T-helper 2 cell treated with Interferon-gamma antibody and Interleukin-4, amounts not matched to agents 5 μg/mL and 100 μg/mL, for 36 hours (primary cell): Measurements from ENCODE around the gene ZNHIT2.

ENCODE experiments used
- DNase-seq: peaks from one replicate; pipeline ENCODE4 v3.0.0; 2021; ENCODE audit warnings: low spot score
- H3K27ac Mint-ChIP-seq: one replicate; pipeline ENCODE4 v1.8.0; 2021; ENCODE audit warnings: mild to moderate bottlenecking, mixed read lengths
- H3K27me3 Mint-ChIP-seq: one replicate; pipeline ENCODE4 v1.8.0; 2021; ENCODE audit warnings: low read depth, mixed read lengths
- H3K36me3 Mint-ChIP-seq: one replicate; pipeline ENCODE4 v1.8.0; 2021; ENCODE audit warnings: low read depth, mixed read lengths
- H3K4me1 Mint-ChIP-seq: one replicate; pipeline ENCODE4 v1.8.0; 2021; ENCODE audit warnings: low read depth, mixed read lengths
- H3K4me3 Mint-ChIP-seq: one replicate; pipeline ENCODE4 v1.8.0; 2022; ENCODE audit warnings: mild to moderate bottlenecking, moderate library complexity, mixed read lengths
- H3K9me3 Mint-ChIP-seq: one replicate; pipeline ENCODE4 v1.8.0; 2021; ENCODE audit warnings: mixed read lengths

The ZNHIT2 gene

DNA sequence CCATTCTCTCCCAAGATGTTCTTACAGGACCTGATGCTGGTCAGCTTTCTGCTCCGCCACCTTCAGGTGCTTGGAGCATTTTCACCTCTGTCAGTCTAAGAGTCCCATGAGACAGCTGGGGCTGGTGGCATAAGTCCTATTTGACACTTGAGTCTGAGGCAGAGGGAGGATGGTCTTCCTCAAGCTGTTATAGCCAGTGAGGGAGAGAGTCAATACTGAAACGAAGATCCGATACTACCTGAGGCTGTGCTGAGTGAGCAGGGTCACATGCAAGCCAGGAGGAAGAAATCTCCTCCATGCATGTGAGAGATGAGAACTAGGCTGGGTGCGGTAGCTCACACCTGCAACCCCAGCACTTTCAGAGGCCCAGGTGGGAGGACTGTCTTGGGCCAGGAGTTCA lies 27.9 kb downstream of the ZNHIT2 start:
- Mint-ChIP-seq H3K36me3 (peaks cover 17% of the 10 kb centered on the region), H3K27me3 (no peaks in the 10 kb centered on the region), H3K4me3 (no peak overlapping the region), H3K4me1 (peaks cover 9% of the 10 kb centered on the region), H3K27ac (no peak overlapping the region), H3K9me3 (no peaks in the 10 kb centered on the region)
- DNase-seq = no peak

DNA sequence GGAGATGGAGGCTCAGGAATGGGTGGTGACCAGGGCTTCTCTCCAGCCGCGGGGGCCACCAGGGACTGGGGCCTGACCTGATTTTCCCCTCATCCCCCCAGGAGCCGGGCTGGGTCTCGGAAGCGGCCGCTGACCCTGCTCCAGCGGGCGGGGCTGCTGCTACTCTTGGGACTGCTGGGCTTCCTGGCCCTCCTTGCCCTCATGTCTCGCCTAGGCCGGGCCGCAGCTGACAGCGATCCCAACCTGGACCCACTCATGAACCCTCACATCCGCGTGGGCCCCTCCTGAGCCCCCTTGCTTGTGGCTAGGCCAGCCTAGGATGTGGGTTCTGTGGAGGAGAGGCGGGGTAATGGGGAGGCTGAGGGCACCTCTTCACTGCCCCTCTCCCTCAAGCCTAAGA lies 29.7 kb downstream of the ZNHIT2 start:
- Mint-ChIP-seq H3K4me1 (peaks cover 12% of the 10 kb centered on the region), H3K36me3 (peaks cover 29% of the 10 kb centered on the region), H3K27ac (no peak overlapping the region), H3K27me3 (peaks cover 4% of the 10 kb centered on the region), H3K9me3 (no peaks in the 10 kb centered on the region), H3K4me3 (no peak overlapping the region)
- DNase-seq = no peak

DNA sequence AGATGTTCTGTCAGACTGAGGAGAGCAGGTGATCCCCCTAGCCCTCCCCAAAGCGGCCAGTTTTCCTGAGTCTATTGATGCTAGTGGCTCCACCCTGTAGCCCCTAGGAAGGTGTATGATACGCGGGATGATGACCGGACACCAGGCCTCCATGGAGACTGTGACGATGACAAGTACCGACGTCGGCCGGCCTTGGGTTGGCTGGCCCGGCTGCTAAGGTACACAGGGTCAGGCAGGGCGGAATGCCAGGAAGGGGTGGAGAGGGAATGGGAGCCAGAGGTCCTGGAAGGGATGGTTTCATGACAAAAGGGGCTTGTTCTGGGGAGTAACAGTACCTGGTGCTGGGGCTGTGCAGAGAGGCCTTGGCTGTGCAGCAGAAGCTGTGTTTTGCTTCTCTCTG lies 30.3 kb downstream of the ZNHIT2 start:
- Mint-ChIP-seq H3K4me1 (peaks cover 16% of the 10 kb centered on the region), H3K36me3 (peaks cover 32% of the 10 kb centered on the region), H3K4me3 (no peak overlapping the region), H3K27me3 (peaks cover 4% of the 10 kb centered on the region), H3K27ac (peak overlapping the region; percentile 17), H3K9me3 (no peaks in the 10 kb centered on the region)
- DNase-seq = no peak

DNA sequence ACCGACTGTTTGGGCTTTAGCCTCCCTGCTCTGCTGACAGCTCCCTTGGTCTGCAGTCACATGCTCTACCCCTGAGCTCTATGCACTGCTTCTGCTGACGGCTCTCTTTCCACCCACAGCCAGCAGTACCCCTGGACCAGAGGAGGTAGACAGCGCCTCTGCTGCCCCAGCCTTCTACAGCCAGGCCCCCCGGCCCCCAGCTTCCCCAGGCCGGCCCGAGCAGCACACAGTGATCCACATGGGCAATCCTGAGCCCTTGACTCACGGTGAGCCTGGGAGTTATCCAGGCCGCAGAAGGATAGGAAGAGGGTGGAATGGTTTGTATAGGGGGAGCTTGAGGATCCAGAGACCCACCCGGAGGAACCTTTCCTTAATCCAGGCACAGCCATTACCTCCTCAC lies 30.7 kb downstream of the ZNHIT2 start:
- Mint-ChIP-seq H3K4me3 (no peak overlapping the region), H3K4me1 (peaks cover 19% of the 10 kb centered on the region), H3K27me3 (peaks cover 4% of the 10 kb centered on the region), H3K36me3 (peaks cover 35% of the 10 kb centered on the region), H3K9me3 (no peaks in the 10 kb centered on the region), H3K27ac (no peak overlapping the region)
- DNase-seq = no peak

DNA sequence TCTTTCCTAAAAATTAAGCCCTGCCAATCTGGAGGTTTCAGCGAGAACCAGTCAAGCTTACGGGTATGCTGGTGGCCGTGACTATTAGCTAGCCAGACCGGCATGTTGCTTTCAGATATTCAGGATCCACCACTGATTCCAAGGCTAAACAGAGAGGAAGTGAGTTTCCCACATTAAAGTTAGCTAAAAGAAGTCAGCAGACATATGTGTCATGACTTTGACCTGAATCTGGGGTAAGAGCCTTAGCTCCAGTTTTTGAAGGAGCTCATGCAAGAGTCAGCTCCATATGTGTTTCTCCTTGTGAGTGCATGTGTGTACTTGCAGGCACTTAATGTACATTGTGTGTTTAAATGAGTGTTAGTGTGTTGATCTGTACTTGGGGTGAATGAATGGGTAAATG lies 32.1 kb downstream of the ZNHIT2 start:
- H3K27ac Mint-ChIP-seq = peak overlapping the region; percentile 99
- peak overlapping the region; percentile 99 for H3K4me3 Mint-ChIP-seq
- H3K36me3 Mint-ChIP-seq = peaks cover 44% of the 10 kb centered on the region
- H3K27me3 Mint-ChIP-seq = peaks cover 4% of the 10 kb centered on the region
- no peaks in the 10 kb centered on the region for H3K9me3 Mint-ChIP-seq
- no peak for DNase-seq
- peaks cover 26% of the 10 kb centered on the region for H3K4me1 Mint-ChIP-seq

DNA sequence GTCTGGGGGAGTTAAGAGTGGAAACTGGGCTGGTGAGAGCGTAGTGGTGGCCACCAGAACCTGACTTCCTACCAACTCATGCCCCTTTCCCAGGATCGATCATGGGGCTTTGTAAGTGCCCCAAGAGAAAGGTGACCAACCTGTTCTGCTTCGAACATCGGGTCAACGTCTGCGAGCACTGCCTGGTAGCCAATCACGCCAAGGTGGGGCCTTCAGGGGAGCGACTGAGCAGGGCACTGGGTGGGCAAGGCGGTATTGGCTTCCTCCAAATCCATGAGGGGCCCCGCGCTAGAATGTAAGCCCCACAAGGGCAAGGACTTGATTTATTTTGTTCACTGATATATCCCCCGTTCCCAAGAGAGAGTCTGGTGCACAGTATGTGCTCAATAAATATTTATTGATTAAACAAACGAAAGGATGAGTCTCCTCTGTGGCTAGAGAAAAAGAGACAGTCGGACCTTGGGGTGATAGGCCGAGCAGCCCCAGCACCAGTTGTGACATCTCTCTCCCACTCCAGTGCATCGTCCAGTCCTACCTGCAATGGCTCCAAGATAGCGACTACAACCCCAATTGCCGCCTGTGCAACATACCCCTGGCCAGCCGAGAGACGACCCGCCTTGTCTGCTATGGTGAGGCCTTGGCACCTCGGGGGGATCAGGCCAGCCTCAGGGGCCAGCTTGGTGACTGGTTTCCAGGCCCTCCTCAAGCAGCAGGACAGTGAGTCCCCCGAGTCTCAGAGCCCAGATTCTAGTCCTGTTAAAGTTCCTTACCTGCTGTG lies 32.7 kb downstream of the ZNHIT2 start:
- peak overlapping the region; percentile 99 for H3K4me3 Mint-ChIP-seq
- H3K4me1 Mint-ChIP-seq = peaks cover 26% of the 10 kb centered on the region
- peaks cover 4% of the 10 kb centered on the region for H3K27me3 Mint-ChIP-seq
- H3K27ac Mint-ChIP-seq = peak overlapping the region; percentile 99
- no peak for DNase-seq
- H3K36me3 Mint-ChIP-seq = peaks cover 48% of the 10 kb centered on the region
- no peaks in the 10 kb centered on the region for H3K9me3 Mint-ChIP-seq

DNA sequence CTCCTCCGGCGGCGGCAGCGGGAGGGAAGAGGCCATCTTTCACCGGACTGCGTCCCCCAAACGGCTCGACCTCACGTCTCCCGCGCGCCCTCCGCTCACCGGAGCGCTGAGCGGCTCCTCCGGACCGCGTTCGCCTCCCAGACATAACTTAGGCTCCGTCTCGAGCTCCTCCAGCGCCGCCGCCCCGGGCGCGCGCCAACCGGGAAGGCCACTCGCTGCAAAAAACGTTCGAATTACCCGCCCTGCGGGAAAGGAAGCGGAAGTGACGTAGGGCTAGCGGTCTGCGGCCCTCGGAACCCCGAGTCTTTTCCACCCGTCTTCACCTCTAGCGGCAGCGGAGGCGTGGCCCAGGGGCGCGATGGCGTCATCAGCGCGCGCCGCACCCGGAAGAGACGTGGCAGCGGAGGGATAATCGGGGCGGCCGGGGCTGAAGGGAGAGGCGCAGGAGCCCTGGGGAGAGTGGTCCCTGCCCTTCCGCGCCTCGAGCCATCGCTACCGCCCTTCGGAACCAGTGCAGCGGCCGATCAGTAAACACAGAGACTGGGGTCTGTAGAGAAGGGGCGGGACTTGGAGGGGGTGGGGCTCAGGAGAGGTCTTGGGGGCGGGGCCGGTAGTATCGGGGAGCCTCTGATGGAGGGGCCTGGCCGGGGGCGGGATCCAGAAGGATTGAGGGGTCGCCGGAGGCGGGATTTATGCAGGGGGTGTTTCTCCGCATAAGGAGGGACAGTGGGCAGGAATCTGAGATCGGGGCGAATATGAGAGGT lies 33.5 kb downstream of the ZNHIT2 start, which contains the start of the genes CDCA5 and ZFPL1:
CDCA5 (minus strand) TSS at position 207 of the 764 bp plus-strand sequence; CDS start at position 145, 62 bp downstream.
ZFPL1 (plus strand) TSS at position 389 of the 764 bp plus-strand sequence. CDS start 477 bp downstream, outside the sequence.
- H3K36me3 Mint-ChIP-seq = peaks cover 44% of the 10 kb centered on the region

DNA sequence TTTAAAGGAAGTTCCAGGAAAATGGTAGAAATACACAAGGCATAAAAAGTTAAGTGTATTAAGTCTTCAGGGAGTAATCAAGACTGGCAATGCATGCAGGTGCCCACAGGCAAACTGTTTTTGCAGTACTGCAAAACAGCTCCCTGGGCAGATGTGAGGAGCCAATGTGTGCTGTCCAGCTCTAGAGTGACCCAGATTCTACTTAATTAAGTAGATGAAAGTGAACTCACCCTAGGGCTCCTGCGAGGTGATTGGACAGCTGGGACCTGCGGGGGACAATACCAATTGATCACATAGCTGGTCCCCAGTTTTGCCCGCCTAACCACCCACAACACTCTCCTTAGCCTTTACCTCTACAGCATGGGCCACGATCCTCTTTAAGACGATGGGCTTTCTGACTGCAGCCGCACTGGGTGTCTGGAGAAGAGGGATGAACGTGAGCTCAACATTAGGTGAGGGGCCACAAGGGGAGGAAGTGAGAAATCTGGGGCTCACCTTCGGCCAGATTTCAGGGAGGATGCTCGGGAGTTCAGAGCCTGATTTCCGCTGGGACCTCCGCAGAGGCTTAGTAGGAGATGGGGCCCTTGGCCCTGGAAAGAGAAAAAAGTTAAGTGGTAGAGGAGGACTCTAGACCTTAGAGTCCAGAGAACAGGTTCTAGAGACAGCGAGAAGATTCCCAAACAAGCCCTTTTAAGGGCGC lies 34.2 kb downstream of the ZNHIT2 start:
- Mint-ChIP-seq H3K27me3 (peaks cover 4% of the 10 kb centered on the region), H3K4me3 (peak overlapping the region; percentile 99), H3K4me1 (peaks cover 35% of the 10 kb centered on the region), H3K27ac (peak overlapping the region; percentile 99), H3K9me3 (no peaks in the 10 kb centered on the region), H3K36me3 (peaks cover 44% of the 10 kb centered on the region)
- no peak for DNase-seq

More for the DNA sequence above, 33.5 kb downstream of the ZNHIT2 start, which contains the start of the genes CDCA5 and ZFPL1:
- H3K4me3 Mint-ChIP-seq = peak within 1 kb of the TSS; percentile 99
- DNase-seq = peak; percentile 97
- peak within 1 kb of the TSS; percentile 99 for H3K27ac Mint-ChIP-seq
- H3K9me3 Mint-ChIP-seq = no peaks in the 10 kb centered on the region
- H3K27me3 Mint-ChIP-seq = peaks cover 4% of the 10 kb centered on the region
- H3K4me1 Mint-ChIP-seq = peaks cover 28% of the 10 kb centered on the region

DNA sequence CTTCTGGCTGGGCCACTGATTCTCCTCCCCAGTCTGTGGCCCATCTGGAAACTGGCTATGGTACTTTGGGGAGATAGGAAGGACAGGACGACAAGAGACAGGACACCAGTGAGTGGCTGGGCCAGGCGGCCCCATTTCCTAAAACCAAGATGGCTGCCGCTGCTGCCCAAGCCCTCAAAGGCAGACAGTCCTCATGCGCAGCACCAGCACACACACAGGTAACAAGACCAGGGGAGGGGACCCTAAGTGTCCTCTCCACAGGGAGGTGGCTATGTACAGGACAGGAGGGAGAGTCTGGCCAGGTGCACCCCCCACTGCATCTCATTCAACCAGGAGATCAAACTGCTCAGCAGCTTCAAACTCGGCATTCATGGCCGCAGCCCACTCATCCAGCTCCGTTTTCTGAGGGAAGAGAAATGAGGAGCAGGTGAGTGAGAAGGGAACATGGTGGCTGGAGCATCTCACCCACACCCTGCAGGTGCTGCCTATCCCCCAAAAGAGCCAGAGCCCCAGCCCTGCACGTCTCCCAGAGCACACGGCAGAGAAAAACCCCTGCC lies 38.6 kb downstream of the ZNHIT2 start:
- DNase-seq = no peak
- H3K36me3 Mint-ChIP-seq = peaks cover 58% of the 10 kb centered on the region
- peaks cover 3% of the 10 kb centered on the region for H3K27me3 Mint-ChIP-seq
- H3K27ac Mint-ChIP-seq = peak overlapping the region; percentile 83
- H3K4me3 Mint-ChIP-seq = peak overlapping the region; percentile 47
- H3K4me1 Mint-ChIP-seq = peaks cover 28% of the 10 kb centered on the region
- no peaks in the 10 kb centered on the region for H3K9me3 Mint-ChIP-seq

DNA sequence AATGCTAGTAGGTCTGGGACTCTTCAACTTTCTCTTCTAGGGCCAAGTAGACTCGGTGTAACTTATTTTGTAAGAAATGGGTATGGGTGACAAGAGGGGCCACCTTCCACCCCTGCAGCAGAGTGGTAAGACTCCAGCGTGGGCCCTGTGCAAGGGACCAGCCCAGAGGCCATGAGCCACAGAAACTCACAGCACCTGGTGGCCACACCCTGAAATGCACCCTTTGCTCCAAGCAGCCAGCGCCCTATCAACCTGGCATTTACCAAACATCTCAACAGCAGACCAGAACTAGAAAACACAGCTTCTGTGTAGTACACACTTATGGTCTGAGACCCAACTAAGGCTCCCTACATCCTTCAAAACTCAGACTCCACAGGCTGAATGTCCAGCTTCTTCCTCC lies 39.4 kb downstream of the ZNHIT2 start:
- Mint-ChIP-seq H3K36me3 (peaks cover 51% of the 10 kb centered on the region), H3K4me3 (peak overlapping the region; percentile 47), H3K4me1 (peaks cover 28% of the 10 kb centered on the region), H3K27me3 (no peaks in the 10 kb centered on the region), H3K9me3 (no peaks in the 10 kb centered on the region), H3K27ac (peak overlapping the region; percentile 83)
- peak; percentile 47 for DNase-seq

DNA sequence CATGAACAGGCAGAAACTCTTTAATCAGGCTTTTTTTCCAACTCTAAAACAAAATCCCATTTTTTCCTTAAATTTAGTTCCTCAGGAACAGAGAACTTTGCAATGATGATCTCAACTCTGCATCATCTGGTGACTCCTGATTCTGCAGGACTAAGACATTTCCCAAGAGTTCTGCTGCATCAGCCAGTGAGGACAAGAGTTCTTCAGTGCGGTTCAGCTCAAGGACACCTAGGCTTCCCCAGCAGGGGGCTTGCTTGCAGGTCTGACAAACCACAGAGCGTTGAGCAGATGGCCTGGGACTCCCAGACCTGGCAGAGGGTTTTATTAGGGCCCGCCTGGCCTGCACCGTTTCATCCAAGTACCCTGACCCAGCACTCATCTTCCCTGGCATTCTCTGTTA lies 40.0 kb downstream of the ZNHIT2 start:
- Mint-ChIP-seq H3K36me3 (peaks cover 45% of the 10 kb centered on the region), H3K9me3 (no peaks in the 10 kb centered on the region), H3K27ac (peak overlapping the region; percentile 10), H3K4me3 (no peak overlapping the region), H3K4me1 (peaks cover 22% of the 10 kb centered on the region), H3K27me3 (no peaks in the 10 kb centered on the region)
- DNase-seq = no peak

DNA sequence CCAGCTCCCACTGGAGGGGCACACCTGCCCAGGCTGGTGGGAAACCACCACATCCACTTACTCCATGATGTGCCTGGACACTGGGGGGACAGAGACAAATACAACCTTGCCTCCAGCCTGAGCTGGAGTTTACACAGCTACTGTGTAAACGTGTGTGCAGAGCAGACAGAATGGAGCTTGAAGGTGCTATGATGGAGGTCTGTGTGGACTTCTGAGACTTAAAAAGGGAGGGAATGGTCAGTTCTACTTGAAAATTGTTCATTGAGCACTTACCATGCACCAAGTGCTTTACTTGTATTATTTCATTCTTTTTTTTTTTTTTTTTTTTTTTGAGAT lies 44.9 kb downstream of the ZNHIT2 start:
- H3K4me1 Mint-ChIP-seq = no peaks in the 10 kb centered on the region
- H3K4me3 Mint-ChIP-seq = no peak overlapping the region
- no peak for DNase-seq

DNA sequence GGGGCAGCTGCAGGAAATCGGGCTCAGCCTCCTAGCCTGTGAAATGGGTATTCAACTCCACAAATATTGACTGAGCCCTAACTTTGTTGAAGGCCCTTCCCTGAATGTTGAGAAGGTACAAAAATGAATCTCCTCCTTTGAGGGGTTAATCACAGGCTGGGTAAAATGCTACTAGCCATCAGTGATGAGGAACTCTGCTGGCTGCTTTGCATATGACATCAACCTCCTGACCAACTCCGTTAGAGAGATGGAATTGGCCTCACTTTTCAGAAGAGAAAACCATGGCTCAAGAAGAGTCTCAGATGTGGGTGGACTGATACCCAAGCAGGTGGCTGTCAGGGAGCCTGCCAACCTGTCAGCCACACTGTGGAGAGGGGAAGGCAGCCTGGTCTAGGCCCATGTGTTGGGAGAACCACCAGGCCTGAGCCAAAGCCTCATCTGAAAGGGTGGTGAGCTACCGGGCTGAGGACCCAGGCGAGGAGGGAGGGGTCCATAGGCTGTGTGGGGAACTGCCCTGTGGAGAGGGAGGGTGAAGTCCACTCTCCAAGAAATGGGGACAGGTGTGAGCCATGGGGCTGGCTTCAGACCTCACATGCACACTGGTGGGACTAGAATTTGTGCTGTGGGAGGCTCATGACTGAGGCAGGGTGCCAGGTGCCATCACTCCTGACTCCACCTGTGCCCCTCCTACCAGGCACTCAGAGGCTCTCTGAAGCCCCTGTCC lies 45.4 kb downstream of the ZNHIT2 start:
- Mint-ChIP-seq H3K4me1 (no peaks in the 10 kb centered on the region), H3K27me3 (no peaks in the 10 kb centered on the region), H3K9me3 (no peaks in the 10 kb centered on the region), H3K4me3 (no peak overlapping the region), H3K36me3 (peaks cover 12% of the 10 kb centered on the region), H3K27ac (no peak overlapping the region)
- DNase-seq = no peak

More for the DNA sequence above, 44.9 kb downstream of the ZNHIT2 start:
- no peaks in the 10 kb centered on the region for H3K9me3 Mint-ChIP-seq
- no peak overlapping the region for H3K27ac Mint-ChIP-seq
- no peaks in the 10 kb centered on the region for H3K27me3 Mint-ChIP-seq
- peaks cover 17% of the 10 kb centered on the region for H3K36me3 Mint-ChIP-seq
